ENCODE measurements around the gene HCFC1. TPM values are rescaled to one million over a fixed set of nuclear protein-coding genes. Genes with fewer than 3 reads are reported as not detected.

The HCFC1 gene
- total RNA-seq, 1 donor from 2014 or later = 48.4 TPM

GRCh38 chrX:153931151-153931550, 40.5 kb downstream of the HCFC1 start:
- ATAC-seq (no peak), DNase-seq (no peak)
- H3K27ac ChIP-seq = no peak overlapping the region
- no peak for TF ChIP-seq CTCF (IDR thresholded peaks at IDR 0.05)
- no peaks in the 10 kb centered on the region for H3K27me3 ChIP-seq (ENCODE audit: low read depth)
- intact Hi-C loops (cut with DNase I) = no loop called here
- peaks cover 28% of the 10 kb centered on the region for H3K4me1 ChIP-seq
- H3K9me3 ChIP-seq = no peaks in the 10 kb centered on the region
- no peak overlapping the region for H3K4me3 ChIP-seq
- H3K36me3 ChIP-seq = peaks cover 34% of the 10 kb centered on the region

DNA sequence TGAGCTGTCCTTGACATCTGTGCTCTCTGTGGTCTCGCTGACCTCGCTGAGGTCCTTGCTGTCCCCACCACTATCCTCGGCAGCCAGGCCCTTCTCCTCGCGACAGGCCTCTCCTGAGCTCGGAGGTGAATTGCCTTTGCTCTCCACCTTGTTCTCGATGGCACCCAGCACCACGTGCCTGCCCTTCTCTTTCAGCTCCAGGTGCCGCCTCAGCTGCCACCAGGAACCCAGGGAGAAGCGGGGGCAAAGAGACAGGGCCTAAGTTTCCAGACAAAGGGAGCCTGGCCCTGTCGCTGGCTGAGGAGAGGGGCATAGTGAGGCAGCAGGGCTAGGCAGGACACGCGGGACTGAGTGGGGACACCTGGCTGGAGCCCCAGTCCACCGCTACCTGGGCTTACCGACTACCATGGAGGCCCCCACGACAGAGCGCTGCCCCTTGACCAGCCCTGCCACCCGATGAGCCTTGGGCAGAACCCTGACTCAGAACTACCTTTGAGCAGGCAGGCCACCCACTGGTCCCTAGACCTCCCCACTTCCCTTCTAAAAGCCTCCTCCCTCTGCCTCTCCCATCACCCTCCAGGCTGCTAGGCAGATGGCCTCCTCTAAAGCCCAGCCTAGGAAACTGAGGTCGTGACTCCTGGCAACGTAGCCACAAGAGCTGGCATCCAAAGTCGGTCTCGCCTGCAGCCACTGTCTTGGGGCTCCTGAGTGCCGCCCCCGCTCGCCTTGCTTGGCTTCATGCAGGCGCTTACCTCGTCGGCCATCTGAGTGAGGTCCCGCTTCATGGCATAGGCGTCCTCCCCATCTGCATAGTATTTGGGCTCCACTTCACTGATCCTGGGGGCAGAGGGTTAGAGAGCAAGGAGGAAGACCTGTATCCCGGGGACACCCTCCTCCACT, 41.4 kb downstream of the HCFC1 start:
- ATAC-seq (no peak), DNase-seq (no peak)
- no peak overlapping the region for H3K4me3 ChIP-seq
- H3K27me3 ChIP-seq (ENCODE audit: low read depth) = no peaks in the 10 kb centered on the region
- no peaks in the 10 kb centered on the region for H3K9me3 ChIP-seq
- H3K27ac ChIP-seq = no peak overlapping the region
- intact Hi-C loops (cut with DNase I) = no loop called here
- no peak for TF ChIP-seq CTCF (IDR thresholded peaks at IDR 0.05)
- H3K4me1 ChIP-seq = peaks cover 28% of the 10 kb centered on the region
- H3K36me3 ChIP-seq = peaks cover 34% of the 10 kb centered on the region

DNA sequence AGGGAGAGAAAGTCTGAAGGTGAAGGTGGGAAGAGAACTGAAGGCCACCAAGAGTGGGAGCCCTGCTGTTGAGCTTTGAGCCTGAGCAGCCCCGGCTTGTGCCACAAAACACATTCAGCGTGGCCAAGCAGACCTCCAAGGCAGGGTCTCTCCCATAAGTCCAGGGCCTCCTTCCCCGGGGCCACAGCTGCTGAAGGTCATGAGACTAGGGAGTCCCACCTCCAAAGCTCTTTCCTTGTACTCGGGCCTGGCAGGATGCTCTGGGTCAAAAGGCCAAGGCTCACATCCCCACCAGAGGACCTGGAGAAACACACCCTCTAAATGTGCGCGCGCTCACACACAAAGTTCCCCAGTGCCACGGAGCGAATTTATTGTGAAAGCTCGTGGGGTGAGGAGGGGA, 42.0 kb downstream of the HCFC1 start:
- intact Hi-C loops (cut with DNase I) = no loop called here
- Histone ChIP-seq H3K27me3 (ENCODE audit: low read depth) (no peaks in the 10 kb centered on the region), H3K36me3 (peaks cover 34% of the 10 kb centered on the region), H3K4me1 (peaks cover 28% of the 10 kb centered on the region), H3K9me3 (no peaks in the 10 kb centered on the region), H3K4me3 (no peak overlapping the region), H3K27ac (no peak overlapping the region)
- DNase-seq (no peak), ATAC-seq (no peak)
- no peak for TF ChIP-seq CTCF (IDR thresholded peaks at IDR 0.05)

GRCh38 chrX:153928846-153929245, 42.8 kb downstream of the HCFC1 start:
- ATAC-seq = no peak
- Histone ChIP-seq H3K4me1 (peaks cover 26% of the 10 kb centered on the region), H3K9me3 (no peaks in the 10 kb centered on the region), H3K27ac (peak overlapping the region; percentile 95), H3K36me3 (peaks cover 34% of the 10 kb centered on the region), H3K4me3 (peak overlapping the region; percentile 34), H3K27me3 (ENCODE audit: low read depth) (no peaks in the 10 kb centered on the region)
- no peak for TF ChIP-seq CTCF (IDR thresholded peaks at IDR 0.05)
- intact Hi-C loops (cut with DNase I) = no loop called here
- DNase-seq = no peak

GRCh38 chrX:153927922-153928760, 43.5 kb downstream of the HCFC1 start:
- peak; percentile 18 for TF ChIP-seq CTCF (IDR thresholded peaks at IDR 0.05)
- DNase-seq (peak; percentile 97), ATAC-seq (peak; percentile 95 to 96)
- peak overlapping the region; percentile 95 for H3K27ac ChIP-seq
- peaks cover 34% of the 10 kb centered on the region for H3K36me3 ChIP-seq
- peak overlapping the region; percentile 64 for H3K4me3 ChIP-seq
- intact Hi-C loops (cut with DNase I) = no loop called here
- H3K27me3 ChIP-seq (ENCODE audit: low read depth) = no peaks in the 10 kb centered on the region
- peaks cover 26% of the 10 kb centered on the region for H3K4me1 ChIP-seq
- no peaks in the 10 kb centered on the region for H3K9me3 ChIP-seq

Data from lower lobe of right lung (tissue), 2 donors.